Hepatocyte (in vitro differentiated cells): ENCODE data around the gene SRPK3. TPM values are rescaled to one million over a fixed set of nuclear protein-coding genes. Genes with fewer than 3 reads are reported as not detected.

Experiments used
- DNase-seq: peaks from one replicate; pipeline ENCODE4 v3.0.0-alpha.2; 2016; ENCODE audit warnings: low spot score
- H2AFZ ChIP-seq: fragments of 200-600 bp; sonication (generic); 2 replicates; pipeline ENCODE4 v1.6.0; 2016; ENCODE audit warnings: antibody characterized with exemption, mild to moderate bottlenecking
- H3K27ac ChIP-seq: fragments of 200-600 bp; sonication (generic); 2 replicates; pipeline ENCODE4 v1.5.1; 2016; ENCODE audit warnings: mild to moderate bottlenecking
- H3K27me3 ChIP-seq: fragments of 200-600 bp; sonication (generic); 2 replicates; pipeline ENCODE4 v1.6.1; 2016
- H3K36me3 ChIP-seq: fragments of 200-600 bp; sonication (generic); replicated peaks from 2 replicates; pipeline ENCODE4 v1.5.1; 2016; ENCODE audit warnings: low read depth; ENCODE audit not compliant: insufficient read depth
- H3K4me1 ChIP-seq: fragments of 200-600 bp; sonication (generic); 2 replicates; pipeline ENCODE4 v1.5.1; 2016; ENCODE audit warnings: mild to moderate bottlenecking, moderate library complexity; ENCODE audit not compliant: insufficient read depth
- H3K4me2 ChIP-seq: fragments of 200-600 bp; sonication (generic); 2 replicates; pipeline ENCODE4 v1.6.0; 2016
- H3K4me3 ChIP-seq: fragments of 200-600 bp; sonication (generic); 2 replicates; pipeline ENCODE4 v1.5.1; 2016; ENCODE audit warnings: mild to moderate bottlenecking
- H3K79me2 ChIP-seq: fragments of 200-600 bp; sonication (generic); 2 replicates; pipeline ENCODE4 v1.6.0; 2017; ENCODE audit warnings: mild to moderate bottlenecking
- H3K9me2 ChIP-seq: fragments of 200-600 bp; sonication (generic); replicated peaks from 2 replicates; pipeline ENCODE4 v1.6.0; 2017; ENCODE audit warnings: mild to moderate bottlenecking; ENCODE audit not compliant: insufficient read depth
- H3K9me3 ChIP-seq: fragments of 200-600 bp; sonication (generic); 2 replicates; pipeline ENCODE4 v1.5.1; 2016; ENCODE audit warnings: low read depth, mild to moderate bottlenecking
- H4K20me1 ChIP-seq: fragments of 200-600 bp; sonication (generic); 2 replicates; pipeline ENCODE4 v1.6.0; 2016; ENCODE audit warnings: mild to moderate bottlenecking; ENCODE audit not compliant: insufficient read depth, poor library complexity, severe bottlenecking
- EZH2 ChIP-seq: fragments of 200-600 bp; sonication (generic); IDR thresholded peaks from 2 replicates; pipeline ENCODE4 v1.6.1; 2016; ENCODE audit warnings: antibody characterized with exemption, mild to moderate bottlenecking, borderline replicate concordance
- EZH2phosphoT487 ChIP-seq: fragments of 200-600 bp; sonication (generic); IDR thresholded peaks from one replicate; pipeline ENCODE4 v1.6.1; 2018; ENCODE audit warnings: antibody characterized with exemption, mild to moderate bottlenecking, low read depth, moderate library complexity; ENCODE audit not compliant: unreplicated experiment, severe bottlenecking
- WGBS: methylation state at CpG from one replicate; pipeline ENCODE4 v1.1.6; 2016; ENCODE audit warnings: low lambda C conversion rate; ENCODE audit errors: missing lambda C conversion rate; 5-methylcytosine and 5-hydroxymethylcytosine counted together
- polyA plus RNA-seq: library from polyadenylated mRNA; unstranded; fragments of >200 nt; fragmentation: Nextera tagmentation; extraction: Ambion mirVana; gene quantifications from 2 replicates; pipeline ENCODE4 v1.2.1, GENCODE V29; 2016
- total RNA-seq: library from RNA; depleted of rRNA; stranded (reverse); fragments of >200 nt; gene quantifications from 2 replicates; pipeline ENCODE4 v1.2.3, GENCODE V29; 2014
- TF ChIP-seq, protein P1 (sequence below): fragments of 200-600 bp; sonication (generic); IDR thresholded peaks from 2 replicates; pipeline ENCODE4 v1.5.1; 2016; ENCODE audit warnings: antibody characterized with exemption, mild to moderate bottlenecking; ENCODE audit not compliant: poor library complexity

Gene SRPK3
- total and polyA plus RNA-seq, 2 experiments from 2014 or later, result 0.20 to 0.89 TPM

DNA sequence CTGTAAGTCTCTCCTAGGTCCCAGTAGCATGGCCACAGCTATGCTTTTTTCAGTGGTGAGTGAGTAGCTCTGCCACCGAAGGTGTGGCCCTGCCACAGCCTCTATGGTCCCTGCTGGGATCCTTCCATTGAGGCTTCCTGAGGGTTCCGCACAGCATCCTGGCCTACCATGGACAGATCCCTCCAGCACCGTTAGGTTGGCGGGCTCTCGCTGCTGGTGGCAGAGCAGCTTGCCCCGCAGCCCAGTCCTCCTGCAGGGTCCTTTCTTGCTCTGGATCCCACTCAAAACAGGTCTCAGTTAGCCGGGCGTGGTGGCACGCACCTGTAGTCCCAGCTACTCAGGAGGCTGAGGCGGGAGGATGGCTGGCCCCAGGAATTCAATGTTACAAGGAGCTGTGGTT, 51.9 kb downstream of the SRPK3 start:
- H3K4me1 ChIP-seq, result no peaks in the 10 kb centered on the region
- H3K27ac ChIP-seq, result no peak overlapping the region
- H3K4me3 ChIP-seq, result no peak overlapping the region
- H3K9me2 ChIP-seq, result no peaks in the 10 kb centered on the region
- no peak overlapping the region for H2AFZ ChIP-seq
- H3K79me2 ChIP-seq, result no peaks in the 10 kb centered on the region
- peaks cover 24% of the 10 kb centered on the region for H3K27me3 ChIP-seq
- H3K4me2 ChIP-seq, result no peak overlapping the region
- no peaks in the 10 kb centered on the region for H3K36me3 ChIP-seq
- WGBS, result 67% methylated on average over 10 of the region's 10 CpGs
- no peak for DNase-seq
- H4K20me1 ChIP-seq, result no peaks in the 10 kb centered on the region
- TF ChIP-seq EZH2phosphoT487, result no peak
- TF ChIP-seq, protein P1, sequence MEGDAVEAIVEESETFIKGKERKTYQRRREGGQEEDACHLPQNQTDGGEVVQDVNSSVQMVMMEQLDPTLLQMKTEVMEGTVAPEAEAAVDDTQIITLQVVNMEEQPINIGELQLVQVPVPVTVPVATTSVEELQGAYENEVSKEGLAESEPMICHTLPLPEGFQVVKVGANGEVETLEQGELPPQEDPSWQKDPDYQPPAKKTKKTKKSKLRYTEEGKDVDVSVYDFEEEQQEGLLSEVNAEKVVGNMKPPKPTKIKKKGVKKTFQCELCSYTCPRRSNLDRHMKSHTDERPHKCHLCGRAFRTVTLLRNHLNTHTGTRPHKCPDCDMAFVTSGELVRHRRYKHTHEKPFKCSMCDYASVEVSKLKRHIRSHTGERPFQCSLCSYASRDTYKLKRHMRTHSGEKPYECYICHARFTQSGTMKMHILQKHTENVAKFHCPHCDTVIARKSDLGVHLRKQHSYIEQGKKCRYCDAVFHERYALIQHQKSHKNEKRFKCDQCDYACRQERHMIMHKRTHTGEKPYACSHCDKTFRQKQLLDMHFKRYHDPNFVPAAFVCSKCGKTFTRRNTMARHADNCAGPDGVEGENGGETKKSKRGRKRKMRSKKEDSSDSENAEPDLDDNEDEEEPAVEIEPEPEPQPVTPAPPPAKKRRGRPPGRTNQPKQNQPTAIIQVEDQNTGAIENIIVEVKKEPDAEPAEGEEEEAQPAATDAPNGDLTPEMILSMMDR, result no peak
- TF ChIP-seq EZH2, result no peak
- H3K9me3 ChIP-seq, result no peaks in the 10 kb centered on the region

Other genes with a start within 250 kb of the SRPK3 start
- 21.6 and 28.3 TPM in 2 replicates for gene CCNQ, start 181.9 kb upstream of the SRPK3 start, total RNA-seq
- 26.7 and 31.3 TPM in 2 replicates for gene CCNQ, start 181.9 kb upstream of the SRPK3 start, polyA plus RNA-seq
- 86.2 and 87.3 TPM in 2 replicates for gene DUSP9, start 133.8 kb upstream of the SRPK3 start, total RNA-seq
- 48.2 and 75.5 TPM in 2 replicates for gene DUSP9, start 133.8 kb upstream of the SRPK3 start, polyA plus RNA-seq
- gene PNCK, start 107.2 kb upstream of the SRPK3 start, total RNA-seq, result 2.2 and 2.8 TPM in 2 replicates
- 0.28 and 1.9 TPM in 2 replicates for gene PNCK, start 107.2 kb upstream of the SRPK3 start, polyA plus RNA-seq
- 19.5 and 28.4 TPM in 2 replicates for gene SLC6A8, start 93.1 kb upstream of the SRPK3 start, total RNA-seq
- gene SLC6A8, start 93.1 kb upstream of the SRPK3 start, polyA plus RNA-seq, result 32.5 and 36.7 TPM in 2 replicates
- gene BCAP31, start 56.7 kb upstream of the SRPK3 start, total RNA-seq, result 146 and 227 TPM in 2 replicates
- gene BCAP31, start 56.7 kb upstream of the SRPK3 start, polyA plus RNA-seq, result 343 and 351 TPM in 2 replicates
- 8.3 and 10.5 TPM in 2 replicates for gene ABCD1, start 56.2 kb upstream of the SRPK3 start, total RNA-seq
- 14.2 and 14.8 TPM in 2 replicates for gene ABCD1, start 56.2 kb upstream of the SRPK3 start, polyA plus RNA-seq
- 0.27 and 1.4 TPM in 2 replicates for gene PLXNB3, start 16.8 kb upstream of the SRPK3 start, total RNA-seq
- gene PLXNB3, start 16.8 kb upstream of the SRPK3 start, polyA plus RNA-seq, result 0.87 and 5.7 TPM in 2 replicates
- gene IDH3G, start 13.3 kb downstream of the SRPK3 start, total RNA-seq, result 35.4 and 35.8 TPM in 2 replicates
- 60.0 and 74.3 TPM in 2 replicates for gene IDH3G, start 13.3 kb downstream of the SRPK3 start, polyA plus RNA-seq
- gene SSR4, start 13.6 kb downstream of the SRPK3 start, total RNA-seq, result 316 and 385 TPM in 2 replicates
- 665 and 693 TPM in 2 replicates for gene SSR4, start 13.6 kb downstream of the SRPK3 start, polyA plus RNA-seq
- gene PDZD4, start 49.5 kb downstream of the SRPK3 start, total RNA-seq, result 1.6 and 2.8 TPM in 2 replicates
- 0.59 and 1.4 TPM in 2 replicates for gene PDZD4, start 49.5 kb downstream of the SRPK3 start, polyA plus RNA-seq
- 0.12 and 0.33 TPM in 2 replicates for gene L1CAM, start 105.1 kb downstream of the SRPK3 start, total RNA-seq
- gene L1CAM, start 105.1 kb downstream of the SRPK3 start, polyA plus RNA-seq, result 0.40 and 0.69 TPM in 2 replicates
- 1.2 TPM in 1 of 2 replicates, not detected in the other for gene AVPR2, start 123.6 kb downstream of the SRPK3 start, total RNA-seq
- gene AVPR2, start 123.6 kb downstream of the SRPK3 start, polyA plus RNA-seq, result not detected in 2 replicates
- gene ARHGAP4, start 145.2 kb downstream of the SRPK3 start, total RNA-seq, result 3.3 and 6.4 TPM in 2 replicates
- gene ARHGAP4, start 145.2 kb downstream of the SRPK3 start, polyA plus RNA-seq, result 6.2 and 10.3 TPM in 2 replicates
- 74.0 and 83.5 TPM in 2 replicates for gene NAA10, start 154.0 kb downstream of the SRPK3 start, total RNA-seq
- 118 and 134 TPM in 2 replicates for gene NAA10, start 154.0 kb downstream of the SRPK3 start, polyA plus RNA-seq
- 22.2 and 22.8 TPM in 2 replicates for gene RENBP, start 163.6 kb downstream of the SRPK3 start, total RNA-seq
- 5.8 and 13.2 TPM in 2 replicates for gene RENBP, start 163.6 kb downstream of the SRPK3 start, polyA plus RNA-seq
- gene HCFC1, start 190.8 kb downstream of the SRPK3 start, total RNA-seq, result 11.6 and 25.0 TPM in 2 replicates
- gene HCFC1, start 190.8 kb downstream of the SRPK3 start, polyA plus RNA-seq, result 16.7 and 18.9 TPM in 2 replicates
- 7.4 and 8.7 TPM in 2 replicates for gene TMEM187, start 191.7 kb downstream of the SRPK3 start, total RNA-seq
- gene TMEM187, start 191.7 kb downstream of the SRPK3 start, polyA plus RNA-seq, result 8.0 and 12.1 TPM in 2 replicates
- 44.1 TPM in 2 replicates for gene IRAK1, start 238.9 kb downstream of the SRPK3 start, total RNA-seq
- 99.4 and 112 TPM in 2 replicates for gene IRAK1, start 238.9 kb downstream of the SRPK3 start, polyA plus RNA-seq